Osteoblast (primary cell): Measurements from ENCODE around the gene ALG9. TPM values are rescaled to one million over a fixed set of nuclear protein-coding genes. Genes with fewer than 3 reads are reported as not detected.

Experiments used
- DNase-seq: peaks from one replicate; pipeline ENCODE4 v3.0.0; 2011; ENCODE audit warnings: low spot score, mixed read lengths; ENCODE audit not compliant: insufficient read length; ENCODE audit errors: missing footprints
- H2AFZ ChIP-seq: 2 replicates; pipeline ENCODE4 v1.6.0; 2011; ENCODE audit warnings: mild to moderate bottlenecking, low read length
- H3K27ac ChIP-seq: 2 replicates; pipeline ENCODE4 v1.5.1; 2011; ENCODE audit warnings: mild to moderate bottlenecking, low read depth, low read length, moderate library complexity
- H3K27me3 ChIP-seq: 2 replicates; pipeline ENCODE4 v1.6.0; 2012; ENCODE audit warnings: mild to moderate bottlenecking, control low read depth, inconsistent platforms, low read length, moderate library complexity; ENCODE audit not compliant: insufficient read depth
- H3K36me3 ChIP-seq: 2 replicates; pipeline ENCODE4 v1.5.1; 2011; ENCODE audit warnings: mild to moderate bottlenecking, low read length, control low read depth, moderate library complexity; ENCODE audit not compliant: insufficient read depth
- H3K4me1 ChIP-seq: 2 replicates; pipeline ENCODE4 v1.5.1; 2011; ENCODE audit warnings: mild to moderate bottlenecking, low read length, control low read depth, moderate library complexity; ENCODE audit not compliant: insufficient read depth
- H3K4me2 ChIP-seq: 2 replicates; pipeline ENCODE4 v1.6.0; 2011; ENCODE audit warnings: mild to moderate bottlenecking, low read length; ENCODE audit not compliant: insufficient read depth
- H3K4me3 ChIP-seq: fragments of 200-600 bp; sonication (generic); 3 replicates; pipeline ENCODE4 v1.5.1; 2012; ENCODE audit warnings: mild to moderate bottlenecking, low read length, inconsistent platforms; ENCODE audit not compliant: insufficient read depth
- H3K79me2 ChIP-seq: 2 replicates; pipeline ENCODE4 v1.6.0; 2012; ENCODE audit warnings: mild to moderate bottlenecking, low read length, control low read depth, inconsistent platforms; ENCODE audit not compliant: insufficient read depth
- H3K9me3 ChIP-seq: 2 replicates; pipeline ENCODE4 v1.5.1; 2011; ENCODE audit warnings: low read depth, low read length, control low read depth
- H4K20me1 ChIP-seq: 2 replicates; pipeline ENCODE4 v1.6.0; 2012; ENCODE audit warnings: mild to moderate bottlenecking, low read length, control low read depth; ENCODE audit not compliant: insufficient read depth
- total RNA-seq: library from RNA; depleted of rRNA; stranded (reverse); fragments of >200 nt; gene quantifications from 2 replicates; pipeline ENCODE4 v1.2.3, GENCODE V29; 2012
- TF ChIP-seq, protein P1 (sequence below): IDR thresholded peaks from 2 replicates; pipeline ENCODE4 v1.5.1; 2011; ENCODE audit warnings: mild to moderate bottlenecking, low read depth, low read length, moderate library complexity; ENCODE audit errors: extremely low read depth

ALG9 gene
- total RNA-seq, 1 donor: 35.8 TPM

DNA sequence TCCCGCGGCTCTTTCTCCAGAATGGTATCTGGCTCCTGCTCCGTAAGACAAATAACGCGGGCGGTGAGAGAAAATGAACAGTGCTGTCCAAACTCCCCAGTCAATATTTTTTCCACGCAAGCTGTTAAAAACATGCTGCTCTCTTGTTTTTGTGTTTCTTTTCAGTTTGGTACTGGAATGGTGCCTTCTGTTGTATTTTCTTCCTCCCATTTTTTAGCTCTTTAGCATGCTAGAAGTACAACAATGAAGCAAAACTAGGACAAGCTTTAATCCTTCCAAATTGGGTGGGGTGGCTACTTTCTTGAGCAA lies 104.6 kb downstream of the ALG9 start:
- H3K4me1 ChIP-seq: peaks cover 14% of the 10 kb centered on the region
- H4K20me1 ChIP-seq: no peaks in the 10 kb centered on the region
- no peaks in the 10 kb centered on the region for H3K9me3 ChIP-seq
- peaks cover 41% of the 10 kb centered on the region for H3K79me2 ChIP-seq
- no peaks in the 10 kb centered on the region for H3K27me3 ChIP-seq
- H3K4me2 ChIP-seq: peak overlapping the region; percentile 100
- TF ChIP-seq, protein P1, sequence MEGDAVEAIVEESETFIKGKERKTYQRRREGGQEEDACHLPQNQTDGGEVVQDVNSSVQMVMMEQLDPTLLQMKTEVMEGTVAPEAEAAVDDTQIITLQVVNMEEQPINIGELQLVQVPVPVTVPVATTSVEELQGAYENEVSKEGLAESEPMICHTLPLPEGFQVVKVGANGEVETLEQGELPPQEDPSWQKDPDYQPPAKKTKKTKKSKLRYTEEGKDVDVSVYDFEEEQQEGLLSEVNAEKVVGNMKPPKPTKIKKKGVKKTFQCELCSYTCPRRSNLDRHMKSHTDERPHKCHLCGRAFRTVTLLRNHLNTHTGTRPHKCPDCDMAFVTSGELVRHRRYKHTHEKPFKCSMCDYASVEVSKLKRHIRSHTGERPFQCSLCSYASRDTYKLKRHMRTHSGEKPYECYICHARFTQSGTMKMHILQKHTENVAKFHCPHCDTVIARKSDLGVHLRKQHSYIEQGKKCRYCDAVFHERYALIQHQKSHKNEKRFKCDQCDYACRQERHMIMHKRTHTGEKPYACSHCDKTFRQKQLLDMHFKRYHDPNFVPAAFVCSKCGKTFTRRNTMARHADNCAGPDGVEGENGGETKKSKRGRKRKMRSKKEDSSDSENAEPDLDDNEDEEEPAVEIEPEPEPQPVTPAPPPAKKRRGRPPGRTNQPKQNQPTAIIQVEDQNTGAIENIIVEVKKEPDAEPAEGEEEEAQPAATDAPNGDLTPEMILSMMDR: no peak
- H3K4me3 ChIP-seq: peak overlapping the region; percentile 94
- no peak for DNase-seq
- H3K36me3 ChIP-seq: peaks cover 16% of the 10 kb centered on the region
- peak overlapping the region; percentile 88 for H3K27ac ChIP-seq
- H2AFZ ChIP-seq: peak overlapping the region; percentile 99

DNA sequence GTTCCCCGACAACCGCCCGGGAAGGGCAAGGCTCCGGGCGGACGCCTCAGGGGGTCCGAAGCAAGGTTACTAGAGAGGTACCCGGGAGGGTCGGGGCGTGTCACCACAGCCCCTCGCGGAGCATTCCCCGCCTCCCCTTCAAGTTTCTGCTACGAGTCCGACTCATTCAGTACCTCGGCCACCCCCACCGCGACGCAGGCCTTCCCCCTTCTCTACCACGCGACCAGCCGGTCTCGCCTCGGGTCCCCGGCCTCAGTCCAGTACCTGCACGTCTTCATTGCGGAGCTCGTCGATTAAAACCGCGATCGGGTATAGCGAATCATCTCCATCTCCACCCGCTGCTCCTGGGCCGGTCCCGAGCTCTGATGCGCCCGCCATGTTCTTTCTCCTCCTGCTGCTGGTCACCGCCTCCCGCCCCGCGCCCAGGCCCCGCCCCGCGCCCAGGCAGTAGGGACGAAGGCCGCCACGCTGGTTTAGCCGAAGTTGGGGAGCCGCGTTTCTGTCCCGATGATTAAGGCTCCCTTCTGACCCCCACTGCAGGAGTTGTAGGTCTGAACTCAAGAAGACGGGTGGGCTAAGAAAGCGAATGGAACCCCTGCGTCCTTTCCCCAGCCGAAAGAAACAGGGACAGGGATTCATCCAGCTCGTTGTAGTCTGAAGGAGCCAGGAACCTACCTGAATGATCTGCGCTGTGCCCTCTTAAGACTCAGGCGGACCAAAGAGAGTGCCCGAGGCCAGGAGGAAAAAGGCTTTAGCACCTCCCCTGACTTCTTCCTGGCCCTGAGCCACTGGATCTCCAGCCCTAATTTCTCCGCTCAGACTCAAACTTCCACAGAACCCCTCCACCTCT lies 105.2 kb downstream of the ALG9 start, which contains the start of gene PPP2R1B:
PPP2R1B (minus strand) TSS at position 406 of the 850 bp plus-strand sequence; CDS start at position 378, 28 bp downstream.
- H3K79me2 ChIP-seq: peaks cover 46% of the 10 kb centered on the region

DNA sequence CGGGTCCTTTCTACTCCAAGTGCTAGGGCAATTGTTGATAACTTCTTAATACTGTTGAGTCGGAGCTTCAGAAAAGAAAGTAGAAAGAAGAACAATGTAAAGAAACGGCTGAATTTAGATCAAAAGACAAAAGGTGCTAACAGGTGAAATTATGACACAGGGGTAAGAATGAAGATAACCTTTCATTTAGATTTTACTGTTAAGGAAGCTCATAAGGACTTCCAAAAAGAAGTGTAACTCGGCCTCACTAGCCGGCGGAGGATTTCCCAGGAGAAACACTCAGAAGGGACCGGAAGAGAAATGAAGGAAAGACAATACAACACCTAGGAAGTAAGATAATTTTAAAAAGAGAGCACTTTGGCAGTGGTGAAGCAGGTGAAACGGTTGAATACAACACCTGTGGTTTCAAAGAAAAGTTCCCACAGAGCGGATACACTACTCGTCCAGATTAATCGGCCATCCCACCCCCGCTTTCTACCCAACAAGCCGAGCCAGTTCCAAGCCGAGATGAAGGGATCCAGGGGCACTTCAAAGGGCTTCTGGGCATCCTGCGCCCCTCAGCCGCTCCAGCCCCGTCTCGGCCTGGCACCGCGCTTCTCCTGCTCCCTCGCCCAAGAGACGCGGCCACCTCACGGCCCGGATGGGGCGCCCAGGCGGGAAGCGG lies 105.9 kb downstream of the ALG9 start:
- H3K36me3 ChIP-seq: peaks cover 28% of the 10 kb centered on the region
- peaks cover 53% of the 10 kb centered on the region for H3K79me2 ChIP-seq
- H2AFZ ChIP-seq: peak overlapping the region; percentile 93
- no peaks in the 10 kb centered on the region for H3K9me3 ChIP-seq
- H3K27ac ChIP-seq: peak overlapping the region; percentile 88
- TF ChIP-seq, protein P1: no peak
- H3K4me3 ChIP-seq: peak overlapping the region; percentile 94
- H3K4me2 ChIP-seq: peak overlapping the region; percentile 100
- peak; percentile 77 for DNase-seq
- no peaks in the 10 kb centered on the region for H3K27me3 ChIP-seq
- no peaks in the 10 kb centered on the region for H4K20me1 ChIP-seq
- H3K4me1 ChIP-seq: peaks cover 14% of the 10 kb centered on the region

More for the DNA sequence above, 105.2 kb downstream of the ALG9 start, which contains the start of gene PPP2R1B:
- no peaks in the 10 kb centered on the region for H4K20me1 ChIP-seq
- peak within 1 kb of the TSS; percentile 88 for H3K27ac ChIP-seq
- no peaks in the 10 kb centered on the region for H3K27me3 ChIP-seq
- peak within 1 kb of the TSS; percentile 99 for H2AFZ ChIP-seq
- no peaks in the 10 kb centered on the region for H3K9me3 ChIP-seq
- H3K36me3 ChIP-seq: peaks cover 20% of the 10 kb centered on the region
- H3K4me1 ChIP-seq: peaks cover 14% of the 10 kb centered on the region
- TF ChIP-seq, protein P1: no peak
- H3K4me3 ChIP-seq: peak within 1 kb of the TSS; percentile 94
- DNase-seq: peak; percentile 97
- peak within 1 kb of the TSS; percentile 100 for H3K4me2 ChIP-seq

DNA sequence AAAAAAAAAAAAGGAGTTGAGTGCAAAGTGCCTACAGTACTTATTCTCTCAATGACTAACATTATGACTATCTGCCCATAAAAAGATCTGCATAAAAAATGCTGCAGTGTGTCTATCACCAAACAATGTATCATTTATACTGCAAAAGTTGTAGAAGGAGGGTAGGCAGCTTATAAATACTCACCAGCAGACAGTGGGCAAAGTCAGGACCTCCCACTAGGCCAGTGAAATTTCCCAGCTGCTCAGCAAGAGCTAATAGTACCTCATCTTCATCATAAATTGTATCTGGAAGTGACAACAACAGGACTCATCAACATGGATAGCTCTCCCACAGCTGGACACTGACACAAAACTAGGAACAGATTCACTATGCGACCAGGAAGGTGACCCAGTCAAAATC lies 106.8 kb downstream of the ALG9 start:
- TF ChIP-seq, protein P1: no peak
- Histone ChIP-seq H3K27me3 (no peaks in the 10 kb centered on the region), H3K4me1 (peaks cover 17% of the 10 kb centered on the region), H3K9me3 (no peaks in the 10 kb centered on the region), H3K79me2 (peaks cover 53% of the 10 kb centered on the region), H4K20me1 (no peaks in the 10 kb centered on the region), H2AFZ (no peak overlapping the region), H3K4me3 (peak overlapping the region; percentile 94), H3K4me2 (peak overlapping the region; percentile 100), H3K27ac (peak overlapping the region; percentile 88), H3K36me3 (peaks cover 36% of the 10 kb centered on the region)
- DNase-seq: peak; percentile 37
